ENCODE data around the gene POGLUT3.

The POGLUT3 gene, protein sequence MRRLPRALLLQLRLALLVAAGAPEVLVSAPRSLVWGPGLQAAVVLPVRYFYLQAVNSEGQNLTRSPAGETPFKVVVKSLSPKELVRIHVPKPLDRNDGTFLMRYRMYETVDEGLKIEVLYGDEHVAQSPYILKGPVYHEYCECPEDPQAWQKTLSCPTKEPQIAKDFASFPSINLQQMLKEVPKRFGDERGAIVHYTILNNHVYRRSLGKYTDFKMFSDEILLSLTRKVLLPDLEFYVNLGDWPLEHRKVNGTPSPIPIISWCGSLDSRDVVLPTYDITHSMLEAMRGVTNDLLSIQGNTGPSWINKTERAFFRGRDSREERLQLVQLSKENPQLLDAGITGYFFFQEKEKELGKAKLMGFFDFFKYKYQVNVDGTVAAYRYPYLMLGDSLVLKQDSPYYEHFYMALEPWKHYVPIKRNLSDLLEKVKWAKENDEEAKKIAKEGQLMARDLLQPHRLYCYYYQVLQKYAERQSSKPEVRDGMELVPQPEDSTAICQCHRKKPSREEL

DNA sequence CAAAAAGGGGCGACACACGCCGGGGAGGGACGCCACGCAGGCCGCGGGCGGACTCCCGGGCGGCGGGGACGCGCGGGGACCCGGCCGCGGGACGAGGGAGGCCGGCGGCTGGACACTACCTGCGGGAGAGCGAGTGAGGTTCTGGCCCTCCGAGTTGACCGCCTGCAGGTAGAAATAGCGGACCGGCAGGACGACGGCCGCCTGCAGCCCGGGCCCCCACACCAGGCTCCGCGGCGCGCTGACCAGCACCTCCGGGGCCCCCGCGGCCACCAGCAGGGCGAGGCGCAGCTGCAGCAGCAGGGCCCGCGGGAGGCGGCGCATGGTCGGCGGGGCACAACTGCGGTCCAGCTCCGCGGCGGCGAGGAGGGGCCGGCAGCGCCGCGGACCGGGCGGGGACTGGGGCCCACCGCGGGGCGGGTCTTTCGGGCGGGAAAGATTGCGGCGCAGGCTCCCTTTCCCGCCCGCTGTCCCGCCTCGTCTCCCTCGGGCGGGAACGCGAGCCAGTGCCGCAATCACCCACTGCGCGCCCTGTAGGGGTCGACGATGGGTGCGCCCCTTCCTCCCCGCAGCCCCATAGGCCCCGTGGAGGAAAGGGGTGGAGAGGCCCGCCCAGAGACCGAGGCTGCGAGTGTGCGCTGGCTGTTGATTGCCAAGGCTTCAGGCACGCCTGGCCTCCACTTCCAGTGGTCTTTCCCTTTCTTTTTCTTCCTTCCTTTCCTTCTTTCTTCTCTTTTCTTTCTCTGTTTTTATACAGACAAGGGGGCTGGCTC lies at the start of gene POGLUT3:
TSS of gene POGLUT3 (minus strand) at position 339 of the 770 bp plus-strand sequence. CDS start at position 321, 18 bp downstream.
- in situ Hi-C loops (cut with HindIII; ENCODE audit: low sequenced_read_pairs) = no loop called here

DNA sequence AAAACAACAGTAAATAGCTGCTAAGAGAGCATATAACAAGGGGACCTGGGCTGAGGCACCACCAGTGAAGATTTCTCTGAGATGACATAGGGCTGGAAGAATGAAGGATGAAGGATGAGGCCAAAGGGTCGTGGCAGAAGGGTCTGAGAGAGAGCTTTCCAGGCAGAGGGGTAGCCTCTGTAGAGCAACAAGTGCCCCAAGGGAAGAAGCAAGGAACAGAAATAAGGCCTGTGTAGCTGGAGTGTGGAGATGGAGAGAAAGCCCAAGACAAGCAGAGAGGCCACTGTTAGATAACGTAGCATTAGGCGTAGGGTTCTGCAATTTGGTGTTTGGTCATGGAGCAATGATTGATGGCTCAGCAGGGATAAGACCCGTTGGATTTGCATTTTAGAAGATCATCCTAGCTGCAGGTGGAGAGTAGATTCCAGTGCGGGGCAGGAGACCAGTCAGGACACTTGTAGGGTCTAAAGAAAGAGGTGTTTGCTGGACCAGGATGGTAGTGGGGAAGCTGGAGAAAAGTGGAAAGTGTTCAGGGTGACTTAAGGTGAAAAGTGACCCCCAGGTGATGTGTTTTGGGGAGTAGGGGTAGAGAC lies 47.8 kb upstream of the POGLUT3 start:
- in situ Hi-C loops (cut with HindIII; ENCODE audit: low sequenced_read_pairs) = no loop called here

DNA sequence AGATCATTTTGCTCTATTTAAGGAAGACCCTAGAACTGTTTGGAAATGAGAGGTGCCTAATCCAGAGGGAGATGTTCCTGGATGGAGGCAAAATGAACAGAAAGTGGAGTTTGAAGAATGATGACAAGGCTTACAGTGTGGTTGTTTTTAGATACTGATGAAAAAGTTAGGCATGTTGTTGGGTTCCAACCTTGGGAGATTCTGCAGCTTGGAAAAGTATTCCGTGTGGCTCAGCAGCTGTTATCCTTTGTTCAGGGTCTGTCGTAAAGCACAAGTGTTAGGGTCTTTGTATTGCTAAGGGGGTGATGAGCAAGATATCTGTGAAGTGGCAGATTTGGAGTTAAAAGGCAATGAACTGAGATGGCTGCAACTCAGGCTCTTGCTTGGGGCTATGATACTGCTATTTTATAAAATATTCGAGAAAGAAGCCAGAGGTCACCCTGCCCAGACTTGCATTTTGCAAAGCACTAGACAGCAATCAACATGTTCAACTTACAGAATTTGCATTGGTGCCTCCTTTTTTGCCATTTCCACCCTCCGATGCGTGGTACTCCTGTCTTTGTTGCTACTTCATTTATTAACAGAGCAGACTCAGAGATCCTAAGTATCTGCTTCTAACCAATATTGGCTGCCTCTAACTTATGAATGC lies 45.3 kb upstream of the POGLUT3 start:
- in situ Hi-C loops (cut with HindIII; ENCODE audit: low sequenced_read_pairs) = no loop called here

DNA sequence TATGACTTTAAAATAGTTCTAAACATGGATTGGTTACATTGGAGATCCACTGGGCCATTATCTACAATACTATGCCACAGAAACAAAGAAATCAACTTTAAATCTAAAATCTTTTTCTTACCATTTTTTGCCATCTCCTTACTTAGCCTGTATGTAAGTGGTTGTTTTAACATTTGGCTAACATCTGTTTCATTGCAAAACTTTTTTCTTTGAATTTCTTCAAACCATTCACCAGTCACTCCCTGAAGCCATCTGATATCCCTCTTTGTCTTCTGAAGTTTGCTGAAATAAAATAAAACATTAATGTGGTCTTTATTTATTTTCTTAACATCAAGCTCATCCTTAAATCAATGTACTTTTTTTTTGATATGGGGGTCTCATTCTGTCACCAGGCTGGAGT lies 43.3 kb upstream of the POGLUT3 start:
- in situ Hi-C loops (cut with HindIII; ENCODE audit: low sequenced_read_pairs) = no loop called here

- in situ Hi-C loops (cut with HindIII; ENCODE audit: low sequenced_read_pairs) = no loop called here
Measured at GRCh38 chr11:108538502-108538901, 40.3 kb upstream of the POGLUT3 start.

DNA sequence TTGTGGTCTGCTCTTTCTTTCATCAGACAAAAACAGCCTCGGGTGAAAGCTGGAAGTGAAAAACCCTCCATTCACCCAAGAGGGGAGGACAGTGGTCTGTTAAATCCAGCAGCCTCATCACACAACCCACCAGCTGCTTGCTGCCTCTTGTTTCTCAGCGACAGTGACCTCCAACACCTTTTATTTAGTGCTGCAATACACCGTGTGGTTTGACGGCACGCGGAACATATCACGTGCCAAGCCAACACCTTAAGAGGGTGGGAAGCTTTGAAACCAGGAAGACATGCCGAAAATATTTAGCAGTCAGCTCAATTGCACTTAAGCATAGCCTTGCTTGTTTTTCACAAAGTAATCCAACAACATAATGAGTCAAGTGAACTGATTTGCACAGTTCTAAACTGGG lies 39.8 kb upstream of the POGLUT3 start:
- in situ Hi-C loops (cut with HindIII; ENCODE audit: low sequenced_read_pairs) = no loop called here

GRCh38 chr11:108536783-108537182 lies 38.6 kb upstream of the POGLUT3 start:
- in situ Hi-C loops (cut with HindIII; ENCODE audit: low sequenced_read_pairs) = no loop called here

GRCh38 chr11:108535384-108535955 lies 37.3 kb upstream of the POGLUT3 start:
- in situ Hi-C loops (cut with HindIII; ENCODE audit: low sequenced_read_pairs) = no loop called here

DNA sequence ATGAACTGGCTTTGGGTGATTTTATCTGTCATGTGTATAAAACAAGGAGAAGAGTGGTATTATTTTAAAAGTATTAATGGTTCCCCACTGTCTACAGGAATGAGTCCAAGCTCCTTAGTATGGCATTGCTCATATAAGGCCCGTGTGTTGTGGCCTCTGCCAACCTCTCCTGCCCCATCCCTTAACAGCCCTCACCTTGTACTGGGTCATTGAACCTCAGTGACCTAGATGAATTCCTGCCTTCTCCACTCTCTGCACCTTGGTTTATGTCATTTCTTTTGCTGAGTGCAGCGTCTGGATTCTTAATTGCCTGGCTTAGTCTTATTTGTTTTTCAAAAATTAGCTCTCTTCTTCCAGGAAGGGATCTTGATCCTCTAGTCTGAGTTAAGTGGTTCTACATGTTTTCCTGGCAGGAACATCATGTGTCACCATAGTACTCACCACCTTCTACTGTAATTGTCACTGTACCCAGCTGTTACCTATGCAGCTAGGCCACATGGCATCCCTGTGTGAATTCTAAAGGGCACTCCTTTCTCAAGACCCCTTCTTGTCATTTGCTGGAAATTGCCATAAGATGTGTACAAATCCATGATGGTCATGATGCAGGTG lies 36.2 kb upstream of the POGLUT3 start:
- in situ Hi-C loops (cut with HindIII; ENCODE audit: low sequenced_read_pairs) = no loop called here

DNA sequence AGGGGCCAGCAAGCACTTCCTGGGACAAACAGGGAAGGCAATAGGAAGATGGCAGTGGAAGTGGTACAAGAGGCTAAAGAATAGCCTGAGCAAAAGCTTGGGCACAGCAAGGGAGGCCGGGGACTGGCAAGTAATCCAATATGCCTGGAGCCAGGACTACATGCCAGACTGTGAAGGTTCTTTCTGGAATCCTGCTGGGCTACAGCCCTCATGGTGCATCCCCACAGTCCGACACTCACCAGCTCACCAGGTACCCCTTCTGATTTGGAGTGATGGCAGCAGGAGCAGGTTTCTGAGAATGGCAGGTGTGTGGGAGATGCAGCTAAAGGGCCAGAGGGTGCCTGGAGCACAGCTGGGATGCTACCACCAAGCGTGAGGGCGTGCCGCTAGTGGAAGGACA lies 32.2 kb upstream of the POGLUT3 start:
- in situ Hi-C loops (cut with HindIII; ENCODE audit: low sequenced_read_pairs) = no loop called here

DNA sequence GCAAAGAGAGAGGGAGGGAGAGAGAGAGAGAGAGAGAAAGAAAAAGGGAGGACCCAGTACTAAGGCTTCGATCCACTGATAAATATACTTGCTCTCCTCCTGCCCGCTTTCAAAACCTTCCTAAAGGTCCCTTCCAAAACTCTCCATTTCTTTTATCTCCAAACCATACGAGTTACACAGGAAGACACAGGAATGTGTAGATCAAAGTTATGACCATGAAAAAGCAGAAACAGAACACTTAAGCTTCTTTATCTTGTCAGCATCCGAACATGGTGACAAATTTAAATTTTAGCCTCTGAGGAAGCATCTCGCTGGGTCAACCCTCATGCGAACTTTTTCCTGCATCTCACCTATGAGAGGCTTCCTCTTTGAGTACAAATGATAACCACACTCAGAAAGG lies 29.2 kb upstream of the POGLUT3 start:
- in situ Hi-C loops (cut with HindIII; ENCODE audit: low sequenced_read_pairs) = no loop called here

- in situ Hi-C loops (cut with HindIII; ENCODE audit: low sequenced_read_pairs) = no loop called here
Measured at GRCh38 chr11:108525161-108525560, 27.0 kb upstream of the POGLUT3 start.

- in situ Hi-C loops (cut with HindIII; ENCODE audit: low sequenced_read_pairs) = no loop called here
Measured at GRCh38 chr11:108524422-108524821, 26.2 kb upstream of the POGLUT3 start.

DNA sequence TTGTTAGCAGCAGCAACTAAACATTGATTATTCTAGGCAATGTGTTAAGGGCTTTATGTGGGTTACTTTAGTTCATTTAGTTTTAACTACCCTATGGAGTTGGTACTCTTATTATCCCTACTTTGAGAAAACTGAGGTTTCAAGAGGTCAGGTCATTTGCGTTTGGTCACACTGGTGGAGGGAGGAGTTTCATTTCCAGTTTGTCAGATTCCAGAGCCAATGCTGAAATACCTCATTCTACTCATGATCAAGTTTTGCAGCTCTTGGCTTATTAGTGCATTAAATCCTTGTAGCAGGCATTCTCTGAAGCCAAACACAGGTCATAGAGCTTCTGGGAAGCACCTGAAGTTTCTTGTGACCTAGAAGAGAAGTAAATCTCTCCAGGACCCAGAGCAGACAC lies 24.1 kb upstream of the POGLUT3 start:
- in situ Hi-C loops (cut with HindIII; ENCODE audit: low sequenced_read_pairs) = no loop called here

DNA sequence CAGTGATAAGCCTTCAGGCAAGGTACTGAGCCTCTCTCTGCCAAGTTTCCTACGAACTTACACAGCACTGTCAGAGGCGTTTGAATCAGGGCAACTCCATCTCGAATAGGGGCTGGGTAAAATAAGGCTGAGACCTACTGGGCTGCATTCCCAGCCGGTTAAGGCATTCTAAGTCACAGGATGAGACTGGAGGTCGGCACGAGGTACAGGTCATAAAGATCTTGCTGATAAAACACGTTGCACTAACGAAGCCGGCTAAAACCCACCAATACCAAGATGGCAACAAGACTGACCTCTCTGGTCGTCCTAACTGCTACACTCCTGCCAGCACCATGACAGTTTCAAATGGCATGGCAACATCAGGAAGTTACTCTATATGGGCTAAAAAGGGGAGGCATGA lies 20.4 kb upstream of the POGLUT3 start:
- in situ Hi-C loops (cut with HindIII; ENCODE audit: low sequenced_read_pairs) = no loop called here

DNA sequence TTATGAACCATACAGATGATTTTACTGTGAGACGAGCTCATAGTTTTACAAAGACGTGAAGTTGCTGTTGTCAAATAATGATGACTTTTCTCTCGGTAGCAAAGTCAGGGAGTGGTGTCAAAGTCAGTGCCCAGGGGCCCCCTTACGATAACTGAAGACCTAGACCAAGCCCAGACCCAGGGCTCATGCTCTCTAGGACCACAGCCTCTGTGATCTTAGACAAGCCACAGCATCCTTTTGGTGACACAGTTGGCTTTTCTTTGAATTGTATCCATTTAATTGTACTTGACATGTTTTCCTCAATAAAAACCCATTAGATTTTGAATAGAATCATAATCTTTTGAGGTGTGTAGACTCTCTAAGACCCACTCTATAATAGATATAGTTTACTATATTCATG lies 17.9 kb upstream of the POGLUT3 start:
- in situ Hi-C loops (cut with HindIII; ENCODE audit: low sequenced_read_pairs) = no loop called here

DNA sequence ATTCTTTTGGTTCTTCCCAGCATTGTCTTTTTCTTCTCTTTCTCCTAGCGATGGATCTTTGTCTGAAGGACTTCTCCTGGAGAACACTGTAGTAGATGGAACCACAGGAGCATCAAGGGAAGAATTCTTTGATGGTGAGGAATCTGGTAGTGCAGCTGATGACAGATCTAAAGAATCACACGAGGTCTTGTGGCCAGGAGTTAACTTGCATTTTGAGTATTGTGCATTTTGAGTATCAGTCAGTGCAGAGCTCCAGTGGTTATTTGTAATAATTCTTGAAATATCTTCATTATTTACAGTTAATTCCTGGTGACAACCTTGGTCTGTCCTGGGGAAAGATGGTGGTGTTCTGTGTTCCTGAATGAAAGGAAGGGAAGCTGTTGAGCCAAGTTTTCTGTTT lies 14.5 kb upstream of the POGLUT3 start:
- in situ Hi-C loops (cut with HindIII; ENCODE audit: low sequenced_read_pairs) = no loop called here

- in situ Hi-C loops (cut with HindIII; ENCODE audit: low sequenced_read_pairs) = no loop called here
Measured at GRCh38 chr11:108511851-108512474, 13.8 kb upstream of the POGLUT3 start.

DNA sequence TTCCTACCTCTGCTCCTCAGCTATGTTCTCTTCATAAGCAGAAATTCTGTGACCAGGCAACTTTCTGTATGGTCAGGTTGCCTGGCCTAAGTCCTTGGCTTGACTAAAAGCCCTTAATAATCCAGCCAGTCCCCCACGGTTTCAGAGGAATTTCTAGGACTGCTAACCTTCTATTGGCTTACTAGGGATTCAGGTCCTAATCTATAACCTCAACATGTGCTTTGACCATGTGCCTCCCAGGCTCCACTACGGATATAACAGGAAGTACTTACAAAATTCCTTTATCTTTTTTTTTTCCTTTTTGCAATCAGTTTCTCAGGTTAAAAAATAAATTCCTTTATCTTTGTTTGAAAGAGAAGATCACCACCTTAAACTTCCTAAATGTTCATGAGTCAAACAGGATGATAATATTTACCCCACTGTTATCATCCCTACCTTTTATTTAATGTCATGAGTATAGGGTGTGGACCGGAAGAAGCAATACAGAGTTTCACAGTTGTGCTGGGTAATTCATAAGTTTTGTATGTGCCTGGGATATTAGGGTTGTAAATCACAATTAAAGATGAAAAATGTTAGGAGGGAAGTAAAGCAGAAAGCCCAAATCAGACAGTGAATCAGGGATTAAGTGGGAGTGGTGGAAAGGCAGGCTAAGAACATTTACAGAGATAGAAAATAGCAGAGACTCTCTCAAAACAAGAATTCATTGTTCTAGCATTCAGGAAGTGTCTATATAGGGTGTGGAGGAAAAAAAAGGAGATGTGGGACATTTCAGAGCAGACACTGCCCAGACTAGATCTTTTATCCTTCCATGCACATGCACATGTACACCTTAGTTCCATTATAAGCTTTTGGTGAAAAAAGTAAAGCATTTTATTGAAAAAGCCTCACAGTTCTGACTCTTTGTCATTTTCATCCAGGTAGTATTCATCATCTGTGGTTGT lies 10.7 kb upstream of the POGLUT3 start:
- in situ Hi-C loops (cut with HindIII; ENCODE audit: low sequenced_read_pairs) = no loop called here
